IgD-negative memory B cell (primary cell): ENCODE measurements around the gene IWS1. TPM values are rescaled to one million over a fixed set of nuclear protein-coding genes. Genes with fewer than 3 reads are reported as not detected.

Experiments
- H3K27ac Mint-ChIP-seq, 3 donors: one replicate each; pipeline ENCODE4 v1.8.0; 2020 to 2022; ENCODE audit warnings: mild to moderate bottlenecking in 3 of 3, mixed read lengths in 3 of 3, moderate library complexity in 1 of 3
- H3K27me3 Mint-ChIP-seq: one replicate; pipeline ENCODE4 v1.8.0; 2021; ENCODE audit warnings: mixed read lengths
- H3K36me3 Mint-ChIP-seq: one replicate; pipeline ENCODE4 v1.8.0; 2020; ENCODE audit warnings: mild to moderate bottlenecking, mixed read lengths
- H3K4me1 Mint-ChIP-seq, 3 donors: one replicate each; pipeline ENCODE4 v1.8.0; 2020 to 2022; ENCODE audit warnings: mixed read lengths in 3 of 3, mild to moderate bottlenecking in 1 of 3
- H3K4me3 Mint-ChIP-seq, 4 donors: one replicate each; pipeline ENCODE4 v1.8.0; 2020 to 2022; ENCODE audit warnings: mild to moderate bottlenecking in 4 of 4, mixed read lengths in 4 of 4, moderate library complexity in 3 of 4
- H3K9me3 Mint-ChIP-seq, 3 donors: one replicate each; pipeline ENCODE4 v1.8.0; 2020 to 2021; ENCODE audit warnings: mixed read lengths in 3 of 3, mild to moderate bottlenecking in 1 of 3
- polyA plus RNA-seq: library from polyadenylated mRNA; unstranded; fragments of 300-500 nt; fragmentation: Illumina TruSeq; gene quantifications from one replicate; pipeline ENCODE4 v1.2.3, GENCODE V29; 2021

Gene IWS1
- polyA plus RNA-seq, 1 donor from 2014 or later = 30.0 TPM

- no peak overlapping the region for H3K27ac Mint-ChIP-seq
- H3K9me3 Mint-ChIP-seq = peaks cover 0 to 2% (median 1%) of the 10 kb centered on the region in 3 donors
- peaks cover 6 to 18% (median 6%) of the 10 kb centered on the region in 3 donors for H3K4me1 Mint-ChIP-seq
- H3K36me3 Mint-ChIP-seq = peaks cover 4% of the 10 kb centered on the region
- no peak overlapping the region for H3K4me3 Mint-ChIP-seq
- H3K27me3 Mint-ChIP-seq = peaks cover 2% of the 10 kb centered on the region
These were observed 39.2 kb upstream of the IWS1 start for GRCh38 chr2:127565261-127566138.

GRCh38 chr2:127564429-127565260 is 38.4 kb upstream of the IWS1 start:
- Mint-ChIP-seq H3K4me3 (no peak overlapping the region), H3K36me3 (peaks cover 4% of the 10 kb centered on the region), H3K27ac (no peak overlapping the region), H3K4me1 (peaks cover 6 to 18% (median 6%) of the 10 kb centered on the region in 3 donors), H3K27me3 (peaks cover 3% of the 10 kb centered on the region), H3K9me3 (peaks cover 0 to 2% (median 1%) of the 10 kb centered on the region in 3 donors)

GRCh38 chr2:127563458-127564428 is 37.5 kb upstream of the IWS1 start:
- peaks cover 5% of the 10 kb centered on the region for H3K27me3 Mint-ChIP-seq

GRCh38 chr2:127562936-127563335 is 36.6 kb upstream of the IWS1 start:
- Mint-ChIP-seq H3K27me3 (peaks cover 9% of the 10 kb centered on the region), H3K9me3 (peaks cover 0 to 2% (median 1%) of the 10 kb centered on the region in 3 donors), H3K4me3 (peak overlapping the region in 1 of 4 donors; percentile 38), H3K36me3 (peaks cover 4% of the 10 kb centered on the region), H3K27ac (no peak overlapping the region), H3K4me1 (peaks cover 6 to 15% (median 6%) of the 10 kb centered on the region in 3 donors)

More at GRCh38 chr2:127563458-127564428, 37.5 kb upstream of the IWS1 start:
- H3K9me3 Mint-ChIP-seq = peaks cover 0 to 2% (median 1%) of the 10 kb centered on the region in 3 donors
- peaks cover 6 to 15% (median 6%) of the 10 kb centered on the region in 3 donors for H3K4me1 Mint-ChIP-seq
- peak overlapping the region in 2 of 3 donors; percentile 17 to 87 for H3K27ac Mint-ChIP-seq
- H3K4me3 Mint-ChIP-seq = peak overlapping the region in 1 of 4 donors; percentile 4
- H3K36me3 Mint-ChIP-seq = peaks cover 4% of the 10 kb centered on the region

- peaks cover 6 to 14% (median 6%) of the 10 kb centered on the region in 3 donors for H3K4me1 Mint-ChIP-seq
- peaks cover 16% of the 10 kb centered on the region for H3K27me3 Mint-ChIP-seq
- H3K27ac Mint-ChIP-seq = peak overlapping the region in 1 of 3 donors; percentile 19
- peaks cover 4% of the 10 kb centered on the region for H3K36me3 Mint-ChIP-seq
- H3K4me3 Mint-ChIP-seq = no peak overlapping the region
- peaks cover 3 to 11% (median 9%) of the 10 kb centered on the region in 3 donors for H3K9me3 Mint-ChIP-seq
These were observed 35.1 kb upstream of the IWS1 start for GRCh38 chr2:127561371-127561770.

- H3K36me3 Mint-ChIP-seq = peaks cover 4% of the 10 kb centered on the region
These were observed 34.6 kb upstream of the IWS1 start for GRCh38 chr2:127560931-127561280.

GRCh38 chr2:127560201-127560930 is 34.1 kb upstream of the IWS1 start:
- no peak overlapping the region for H3K4me3 Mint-ChIP-seq
- peaks cover 6 to 14% (median 6%) of the 10 kb centered on the region in 3 donors for H3K4me1 Mint-ChIP-seq
- peaks cover 3 to 12% (median 9%) of the 10 kb centered on the region in 3 donors for H3K9me3 Mint-ChIP-seq
- H3K27ac Mint-ChIP-seq = no peak overlapping the region
- peaks cover 4% of the 10 kb centered on the region for H3K36me3 Mint-ChIP-seq
- H3K27me3 Mint-ChIP-seq = peaks cover 17% of the 10 kb centered on the region

More at GRCh38 chr2:127560931-127561280, 34.6 kb upstream of the IWS1 start:
- Mint-ChIP-seq H3K4me3 (no peak overlapping the region), H3K27me3 (peaks cover 17% of the 10 kb centered on the region), H3K4me1 (peaks cover 6 to 14% (median 6%) of the 10 kb centered on the region in 3 donors), H3K27ac (no peak overlapping the region), H3K9me3 (peaks cover 3 to 12% (median 9%) of the 10 kb centered on the region in 3 donors)

GRCh38 chr2:127559454-127559853 is 33.2 kb upstream of the IWS1 start:
- Mint-ChIP-seq H3K4me1 (peaks cover 6 to 13% (median 6%) of the 10 kb centered on the region in 3 donors), H3K27ac (no peak overlapping the region), H3K4me3 (no peak overlapping the region), H3K36me3 (peaks cover 4% of the 10 kb centered on the region), H3K27me3 (peaks cover 17% of the 10 kb centered on the region), H3K9me3 (peaks cover 3 to 12% (median 9%) of the 10 kb centered on the region in 3 donors)

GRCh38 chr2:127558911-127559310 is 32.6 kb upstream of the IWS1 start:
- peaks cover 4% of the 10 kb centered on the region for H3K36me3 Mint-ChIP-seq
- H3K9me3 Mint-ChIP-seq = peaks cover 3 to 12% (median 9%) of the 10 kb centered on the region in 3 donors
- H3K27me3 Mint-ChIP-seq = peaks cover 17% of the 10 kb centered on the region
- peaks cover 5 to 9% (median 6%) of the 10 kb centered on the region in 3 donors for H3K4me1 Mint-ChIP-seq
- no peak overlapping the region for H3K4me3 Mint-ChIP-seq
- no peak overlapping the region for H3K27ac Mint-ChIP-seq

GRCh38 chr2:127552846-127553245 is 26.6 kb upstream of the IWS1 start:
- Mint-ChIP-seq H3K36me3 (no peaks in the 10 kb centered on the region), H3K27ac (peak overlapping the region in 1 of 3 donors; percentile 17), H3K9me3 (peaks cover 2 to 12% (median 9%) of the 10 kb centered on the region in 3 donors), H3K27me3 (peaks cover 13% of the 10 kb centered on the region), H3K4me3 (no peak overlapping the region), H3K4me1 (peaks cover 0 to 2% (median 2%) of the 10 kb centered on the region in 3 donors)

- peaks cover 12% of the 10 kb centered on the region for H3K27me3 Mint-ChIP-seq
- H3K9me3 Mint-ChIP-seq = peaks cover 2 to 12% (median 9%) of the 10 kb centered on the region in 3 donors
- peaks cover 0 to 2% (median 2%) of the 10 kb centered on the region in 3 donors for H3K4me1 Mint-ChIP-seq
- no peak overlapping the region for H3K27ac Mint-ChIP-seq
- H3K36me3 Mint-ChIP-seq = no peaks in the 10 kb centered on the region
- no peak overlapping the region for H3K4me3 Mint-ChIP-seq
These were observed 26.0 kb upstream of the IWS1 start for GRCh38 chr2:127552336-127552735.

- peaks cover 7% of the 10 kb centered on the region for H3K27me3 Mint-ChIP-seq
- no peaks in the 10 kb centered on the region for H3K36me3 Mint-ChIP-seq
- peaks cover 0 to 4% (median 0%) of the 10 kb centered on the region in 3 donors for H3K9me3 Mint-ChIP-seq
- H3K27ac Mint-ChIP-seq = peak overlapping the region in 1 of 3 donors; percentile 15
- peak overlapping the region in 1 of 4 donors; percentile 19 for H3K4me3 Mint-ChIP-seq
- H3K4me1 Mint-ChIP-seq = peaks cover 0 to 2% (median 2%) of the 10 kb centered on the region in 3 donors
These were observed 25.1 kb upstream of the IWS1 start for GRCh38 chr2:127551221-127551930.

GRCh38 chr2:127546797-127547196 is 20.5 kb upstream of the IWS1 start:
- no peaks in the 10 kb centered on the region for H3K36me3 Mint-ChIP-seq
- H3K9me3 Mint-ChIP-seq = peaks cover 0 to 2% (median 0%) of the 10 kb centered on the region in 3 donors
- no peak overlapping the region for H3K4me3 Mint-ChIP-seq
- H3K27me3 Mint-ChIP-seq = peaks cover 7% of the 10 kb centered on the region
- H3K27ac Mint-ChIP-seq = peak overlapping the region in 1 of 3 donors; percentile 54
- peaks cover 0 to 2% (median 0%) of the 10 kb centered on the region in 3 donors for H3K4me1 Mint-ChIP-seq
